AG09309 (cell line): ENCODE measurements around the gene KRT79.

ENCODE experiments used
- DNase-seq: peaks from one replicate; pipeline ENCODE4 v3.0.0-alpha.2; 2010; ENCODE audit warnings: low read depth
- H3K4me3 ChIP-seq: 2 replicates; pipeline ENCODE4 v1.5.1; 2011; ENCODE audit warnings: mild to moderate bottlenecking, low read depth, low read length, moderate library complexity; ENCODE audit not compliant: control insufficient read depth
- TF ChIP-seq, protein P1 (sequence below): IDR thresholded peaks from 2 replicates; pipeline ENCODE4 v1.5.1; 2011; ENCODE audit warnings: mild to moderate bottlenecking, low read depth, low read length, inconsistent platforms; ENCODE audit not compliant: insufficient read depth, control insufficient read depth; ENCODE audit errors: missing control alignments

The KRT79 gene

DNA sequence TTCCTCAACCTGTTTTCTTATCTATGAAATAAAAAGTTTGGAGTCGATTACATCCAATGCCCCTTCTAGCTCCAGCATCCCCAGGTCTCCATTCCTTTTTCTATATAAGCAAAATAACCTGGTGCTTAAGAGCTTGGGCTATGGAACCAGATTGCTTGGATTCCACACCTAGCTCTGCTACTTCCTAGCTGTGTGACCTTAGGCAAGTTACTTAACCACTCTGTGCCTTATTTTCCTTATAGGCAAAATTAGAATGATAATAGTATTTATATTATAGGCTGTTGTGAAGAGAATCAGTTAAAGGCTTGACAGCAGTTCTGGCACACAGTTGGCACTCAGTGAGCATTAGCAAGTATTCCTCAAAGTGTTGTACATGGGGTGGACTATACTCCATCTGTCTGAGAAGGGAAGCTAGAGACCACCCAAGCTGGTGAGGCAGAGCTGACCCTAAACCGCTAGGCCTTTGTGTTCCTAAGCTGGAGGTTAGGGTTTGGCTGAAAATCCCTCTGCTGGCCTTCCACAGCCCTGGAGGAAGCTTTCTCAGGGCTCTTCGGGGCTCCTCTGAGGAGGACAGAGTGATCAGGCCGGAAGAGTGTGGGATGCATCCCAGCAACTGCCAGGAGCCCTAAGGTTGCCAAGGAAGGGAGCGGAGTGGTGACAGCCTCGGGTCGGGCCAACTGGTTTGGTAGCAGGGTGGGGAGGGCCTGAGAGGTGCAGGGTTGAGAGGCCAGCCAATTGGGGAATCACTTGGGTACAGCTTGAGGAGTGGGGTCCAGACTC is 14.2 kb downstream of the KRT79 start:
- DNase-seq: no peak
- TF ChIP-seq, protein P1, sequence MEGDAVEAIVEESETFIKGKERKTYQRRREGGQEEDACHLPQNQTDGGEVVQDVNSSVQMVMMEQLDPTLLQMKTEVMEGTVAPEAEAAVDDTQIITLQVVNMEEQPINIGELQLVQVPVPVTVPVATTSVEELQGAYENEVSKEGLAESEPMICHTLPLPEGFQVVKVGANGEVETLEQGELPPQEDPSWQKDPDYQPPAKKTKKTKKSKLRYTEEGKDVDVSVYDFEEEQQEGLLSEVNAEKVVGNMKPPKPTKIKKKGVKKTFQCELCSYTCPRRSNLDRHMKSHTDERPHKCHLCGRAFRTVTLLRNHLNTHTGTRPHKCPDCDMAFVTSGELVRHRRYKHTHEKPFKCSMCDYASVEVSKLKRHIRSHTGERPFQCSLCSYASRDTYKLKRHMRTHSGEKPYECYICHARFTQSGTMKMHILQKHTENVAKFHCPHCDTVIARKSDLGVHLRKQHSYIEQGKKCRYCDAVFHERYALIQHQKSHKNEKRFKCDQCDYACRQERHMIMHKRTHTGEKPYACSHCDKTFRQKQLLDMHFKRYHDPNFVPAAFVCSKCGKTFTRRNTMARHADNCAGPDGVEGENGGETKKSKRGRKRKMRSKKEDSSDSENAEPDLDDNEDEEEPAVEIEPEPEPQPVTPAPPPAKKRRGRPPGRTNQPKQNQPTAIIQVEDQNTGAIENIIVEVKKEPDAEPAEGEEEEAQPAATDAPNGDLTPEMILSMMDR: no peak
- H3K4me3 ChIP-seq: no peak overlapping the region

DNA sequence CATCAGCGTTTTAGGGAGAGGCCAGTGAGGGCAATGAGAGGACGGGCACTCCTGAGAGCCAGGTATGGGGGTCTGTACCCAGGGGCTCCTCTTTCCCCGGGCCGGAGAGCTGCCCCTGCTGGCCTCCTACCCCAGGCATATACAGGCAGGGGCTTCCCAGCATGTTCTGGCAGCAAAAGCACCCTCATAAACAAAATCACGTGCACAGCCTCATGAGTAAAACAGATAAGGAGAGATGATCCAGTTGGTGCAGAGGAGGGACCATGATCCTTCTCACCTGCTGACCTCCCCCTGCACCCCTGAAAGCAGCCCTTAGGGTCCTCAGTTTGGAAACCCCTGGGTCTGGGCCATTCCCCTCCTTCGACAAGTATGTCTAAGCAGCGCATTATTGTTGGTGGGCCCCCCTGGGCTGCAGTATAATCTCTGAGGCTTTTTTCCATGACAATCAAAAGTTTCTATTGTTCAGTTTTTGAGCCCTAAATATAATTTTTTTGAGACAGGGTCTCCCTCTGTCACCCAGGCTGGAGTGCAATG is 15.2 kb downstream of the KRT79 start:
- H3K4me3 ChIP-seq: no peak overlapping the region
- TF ChIP-seq, protein P1: no peak
- no peak for DNase-seq

DNA sequence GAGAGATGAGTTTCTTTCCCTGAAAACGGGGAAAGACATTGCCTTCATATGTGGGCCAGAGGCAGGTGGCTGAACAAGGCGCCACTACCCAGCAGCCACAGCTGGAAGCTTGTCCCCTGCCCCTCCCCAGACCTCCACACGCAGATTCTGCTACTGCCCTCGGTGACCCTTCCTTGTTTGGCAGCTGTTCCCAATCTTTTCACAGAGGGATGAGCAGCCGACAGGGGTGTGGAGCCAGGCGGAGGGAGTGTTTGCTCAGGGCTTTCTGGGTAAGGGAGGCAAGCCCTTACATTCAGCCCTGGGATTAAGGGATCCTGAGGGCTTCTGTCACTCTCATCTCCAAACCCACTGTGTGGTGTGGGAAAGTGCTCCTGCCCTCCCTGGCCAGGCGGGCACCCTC is 15.7 kb downstream of the KRT79 start:
- no peak overlapping the region for H3K4me3 ChIP-seq
- TF ChIP-seq, protein P1: no peak
- DNase-seq: no peak

DNA sequence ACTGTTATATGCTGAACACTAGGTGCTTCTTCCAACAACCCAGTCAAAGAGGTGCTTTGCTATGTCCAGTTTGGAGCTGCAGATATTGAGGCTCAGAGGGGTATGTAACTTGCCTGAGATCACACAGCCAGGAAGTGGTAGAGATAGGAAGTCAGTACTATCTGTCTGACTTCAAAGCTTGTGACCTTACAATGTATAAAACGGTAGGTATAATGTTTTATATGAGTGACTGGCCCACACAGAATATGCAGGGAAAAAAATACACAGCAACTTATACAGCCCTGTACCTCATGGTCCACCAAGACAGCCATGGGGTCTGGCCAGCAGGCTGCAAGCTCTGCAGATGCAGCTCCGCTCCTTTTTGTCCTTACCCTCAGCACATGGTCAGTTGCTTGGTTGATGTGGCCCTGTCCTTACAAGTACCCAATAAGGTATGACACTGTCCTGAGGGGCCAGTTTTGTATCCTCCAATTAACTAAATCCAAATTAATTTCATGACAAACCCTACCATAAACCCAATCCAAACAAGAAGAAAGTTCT is 16.3 kb downstream of the KRT79 start:
- DNase-seq: no peak
- H3K4me3 ChIP-seq: no peak overlapping the region
- TF ChIP-seq, protein P1: no peak

DNA sequence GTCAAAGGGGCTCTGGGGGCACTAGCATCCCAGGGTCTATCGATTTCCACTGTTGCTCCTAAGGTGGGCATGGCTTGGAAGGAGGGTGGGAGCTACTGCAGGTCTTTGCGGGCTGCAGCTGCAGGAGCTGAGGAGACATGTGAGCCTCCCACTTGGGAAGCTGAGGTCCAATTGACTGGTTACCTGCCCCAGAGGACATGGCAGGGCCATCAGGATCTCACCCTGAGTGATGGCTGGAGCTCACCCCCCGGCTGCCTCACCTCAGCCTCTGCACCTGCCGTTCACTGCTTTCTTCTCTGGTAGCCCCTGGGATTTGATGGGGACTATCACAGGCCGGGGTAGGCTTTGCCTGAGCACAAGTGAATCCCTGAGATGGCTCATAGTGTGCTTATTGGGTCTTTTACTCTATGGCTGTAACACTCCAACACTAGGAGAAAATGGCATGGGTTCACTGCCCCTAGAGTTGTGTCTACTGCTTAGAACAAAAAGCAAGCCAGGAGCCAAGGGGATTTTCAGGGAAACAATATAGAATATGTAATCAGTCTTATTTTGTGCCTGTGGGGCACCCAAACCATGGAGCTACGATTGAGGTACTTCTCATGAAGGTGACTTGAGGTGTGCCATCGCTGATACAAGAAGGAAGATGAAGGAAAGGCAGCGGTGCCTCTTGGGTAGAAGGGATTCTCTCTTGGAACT is 17.0 kb downstream of the KRT79 start:
- H3K4me3 ChIP-seq: no peak overlapping the region
- TF ChIP-seq, protein P1: no peak
- DNase-seq: no peak

DNA sequence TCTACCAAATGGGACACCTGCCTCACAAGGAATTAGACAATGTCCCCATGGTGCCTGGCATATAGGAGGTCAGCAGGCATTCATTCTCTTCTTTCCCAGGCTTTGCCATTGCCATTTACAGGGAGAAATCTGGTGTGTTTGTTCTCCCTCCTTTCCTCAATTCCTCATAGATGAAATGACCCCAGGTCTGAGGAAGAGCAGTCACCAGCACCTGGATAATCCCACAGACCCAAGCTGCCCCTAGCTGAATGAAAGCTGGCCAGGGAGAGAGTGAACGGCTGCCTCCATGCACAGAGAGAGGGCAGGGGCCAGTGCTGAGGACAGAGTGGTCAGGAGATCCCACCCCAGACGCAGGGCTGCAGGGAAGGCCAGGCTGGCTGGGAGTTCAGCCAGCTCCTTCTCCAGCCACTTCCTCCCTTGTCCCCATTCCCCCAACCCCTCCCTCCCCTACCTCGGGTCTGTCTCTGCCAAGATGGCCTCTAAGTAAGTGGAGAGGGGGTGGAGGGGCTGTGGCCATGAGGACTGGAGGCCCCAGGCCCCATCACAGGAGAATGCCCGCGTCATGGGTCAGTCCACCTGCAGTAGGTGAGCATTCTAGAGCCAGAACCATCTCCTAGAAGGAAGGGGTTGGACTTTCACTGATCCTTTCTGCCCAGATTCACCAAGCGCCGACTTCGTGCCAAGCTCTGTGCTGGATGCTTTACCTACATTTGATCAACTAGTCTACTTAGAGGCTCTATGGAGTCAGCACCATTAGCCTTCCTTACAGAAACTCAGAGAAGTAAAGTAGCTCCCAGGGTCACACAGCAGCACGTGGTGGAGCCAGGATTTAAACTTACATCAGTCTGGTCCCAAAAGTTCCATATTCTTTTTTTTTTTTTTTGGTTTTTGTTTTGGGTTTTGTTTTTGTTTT is 18.2 kb downstream of the KRT79 start:
- DNase-seq: no peak
- no peak overlapping the region for H3K4me3 ChIP-seq
- TF ChIP-seq, protein P1: no peak
